Neural progenitor cell (in vitro differentiated cells): ENCODE measurements around the gene MYL9. TPM values are rescaled to one million over a fixed set of nuclear protein-coding genes. Genes with fewer than 3 reads are reported as not detected.

Experiments used
- DNase-seq: peaks from one replicate; pipeline ENCODE4 v3.0.0-alpha.2; 2016; ENCODE audit warnings: low spot score
- H2AFZ ChIP-seq: fragments of 200-600 bp; sonication (generic); replicated peaks from 2 replicates; pipeline ENCODE4 v1.6.1; 2016; ENCODE audit warnings: antibody characterized with exemption
- H3F3A ChIP-seq: fragments of 200-600 bp; sonication (generic); 2 replicates; pipeline ENCODE4 v1.6.1; 2016; ENCODE audit warnings: antibody characterized with exemption, low read depth
- H3K27ac ChIP-seq: fragments of 200-600 bp; sonication (generic); 2 replicates; pipeline ENCODE4 v1.5.1; 2016; ENCODE audit warnings: mild to moderate bottlenecking
- H3K27me3 ChIP-seq: fragments of 200-600 bp; sonication (generic); 2 replicates; pipeline ENCODE4 v1.6.1; 2016; ENCODE audit warnings: mild to moderate bottlenecking, moderate library complexity
- H3K36me3 ChIP-seq: fragments of 200-600 bp; sonication (generic); 2 replicates; pipeline ENCODE4 v1.5.1; 2016
- H3K4me1 ChIP-seq: fragments of 200-600 bp; sonication (generic); 2 replicates; pipeline ENCODE4 v1.6.1; 2016; ENCODE audit warnings: mixed run types
- H3K4me2 ChIP-seq: fragments of 200-600 bp; sonication (generic); 2 replicates; pipeline ENCODE4 v1.6.1; 2016
- H3K4me3 ChIP-seq: fragments of 200-600 bp; sonication (generic); 2 replicates; pipeline ENCODE4 v1.5.1; 2016
- H3K79me2 ChIP-seq: fragments of 200-600 bp; sonication (generic); 2 replicates; pipeline ENCODE4 v1.6.1; 2016; ENCODE audit warnings: low read depth
- H3K9ac ChIP-seq: fragments of 200-600 bp; sonication (generic); 2 replicates; pipeline ENCODE4 v1.6.1; 2016
- H3K9me3 ChIP-seq: fragments of 200-600 bp; sonication (generic); 2 replicates; pipeline ENCODE4 v1.5.1; 2016; ENCODE audit warnings: low read depth
- H4K20me1 ChIP-seq: fragments of 200-600 bp; sonication (generic); 2 replicates; pipeline ENCODE4 v1.6.1; 2016; ENCODE audit warnings: low read depth
- H3K27ac Mint-ChIP-seq: 3 replicates; pipeline ENCODE4 v1.8.0; 2021; ENCODE audit warnings: mixed read lengths
- H3K27me3 Mint-ChIP-seq: 2 replicates; pipeline ENCODE4 v1.8.0; 2022; ENCODE audit warnings: low read depth, mild to moderate bottlenecking, inconsistent platforms, moderate library complexity, mixed read lengths; ENCODE audit not compliant: insufficient read depth
- H3K36me3 Mint-ChIP-seq: 3 replicates; pipeline ENCODE4 v1.8.0; 2021; ENCODE audit warnings: mixed read lengths
- H3K4me1 Mint-ChIP-seq: 3 replicates; pipeline ENCODE4 v1.8.0; 2021; ENCODE audit warnings: mixed read lengths
- H3K4me3 Mint-ChIP-seq: 3 replicates; pipeline ENCODE4 v1.8.0; 2021; ENCODE audit warnings: mild to moderate bottlenecking, moderate library complexity, mixed read lengths
- H3K9me3 Mint-ChIP-seq: 3 replicates; pipeline ENCODE4 v1.8.0; 2020; ENCODE audit warnings: mixed read lengths
- EZH2 ChIP-seq: fragments of 200-600 bp; sonication (generic); IDR thresholded peaks from 2 replicates; pipeline ENCODE4 v1.6.1; 2017; ENCODE audit warnings: antibody characterized with exemption, mild to moderate bottlenecking, moderate library complexity
- EZH2phosphoT487 ChIP-seq: fragments of 200-600 bp; sonication (generic); IDR thresholded peaks from 2 replicates; pipeline ENCODE4 v1.6.1; 2017; ENCODE audit warnings: antibody characterized with exemption
- total RNA-seq: library from RNA; depleted of rRNA; stranded (reverse); fragments of >200 nt; gene quantifications from 2 replicates; pipeline ENCODE4 v1.2.3, GENCODE V29; 2015; ENCODE audit warnings: low replicate concordance
- TF ChIP-seq, protein P1 (sequence below): fragments of 200-600 bp; sonication (generic); IDR thresholded peaks from 2 replicates; pipeline ENCODE4 v1.5.1; 2017; ENCODE audit warnings: antibody characterized with exemption, mild to moderate bottlenecking

Gene MYL9
- total RNA-seq, 1 donor from 2014 or later: 12.4 TPM

DNA sequence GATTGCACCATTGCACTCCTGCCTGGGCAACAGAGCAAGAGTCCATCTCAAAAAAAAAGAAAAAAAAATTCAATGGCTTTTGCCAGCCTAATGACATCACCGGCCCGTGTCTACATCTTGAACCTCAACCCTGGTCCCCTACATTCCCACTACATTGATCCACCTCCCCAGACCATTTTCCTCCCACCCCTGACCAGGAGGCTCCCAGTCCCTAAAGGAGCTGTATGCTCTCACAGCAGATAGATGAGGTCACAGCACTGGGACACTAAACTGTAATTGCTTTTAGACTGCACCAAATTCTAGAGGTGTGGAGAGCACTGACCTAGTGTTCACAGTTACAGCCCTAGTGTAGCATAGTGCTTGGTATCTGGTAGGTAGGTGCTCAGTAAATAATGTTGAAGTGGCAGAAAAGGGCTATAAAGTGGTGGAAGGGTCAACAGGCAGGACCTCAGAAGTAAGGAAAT is 42.7 kb downstream of the MYL9 start:
- Mint-ChIP-seq H3K36me3 (peaks cover 37% of the 10 kb centered on the region), H3K4me3 (no peak overlapping the region), H3K27me3 (no peaks in the 10 kb centered on the region), H3K27ac (no peak overlapping the region), H3K9me3 (no peaks in the 10 kb centered on the region), H3K4me1 (no peaks in the 10 kb centered on the region)
- Histone ChIP-seq H4K20me1 (peaks cover 20% of the 10 kb centered on the region), H3K9ac (no peak overlapping the region), H3K79me2 (peaks cover 15% of the 10 kb centered on the region), H3K4me2 (no peak overlapping the region), H3F3A (peaks cover 44% of the 10 kb centered on the region), H3K27me3 (no peaks in the 10 kb centered on the region), H3K4me3 (no peak overlapping the region), H3K27ac (peak overlapping the region; percentile 46), H3K36me3 (no peaks in the 10 kb centered on the region), H3K9me3 (no peaks in the 10 kb centered on the region), H3K4me1 (peaks cover 3% of the 10 kb centered on the region), H2AFZ (no peak overlapping the region)
- DNase-seq: no peak
- TF ChIP-seq, protein P1, sequence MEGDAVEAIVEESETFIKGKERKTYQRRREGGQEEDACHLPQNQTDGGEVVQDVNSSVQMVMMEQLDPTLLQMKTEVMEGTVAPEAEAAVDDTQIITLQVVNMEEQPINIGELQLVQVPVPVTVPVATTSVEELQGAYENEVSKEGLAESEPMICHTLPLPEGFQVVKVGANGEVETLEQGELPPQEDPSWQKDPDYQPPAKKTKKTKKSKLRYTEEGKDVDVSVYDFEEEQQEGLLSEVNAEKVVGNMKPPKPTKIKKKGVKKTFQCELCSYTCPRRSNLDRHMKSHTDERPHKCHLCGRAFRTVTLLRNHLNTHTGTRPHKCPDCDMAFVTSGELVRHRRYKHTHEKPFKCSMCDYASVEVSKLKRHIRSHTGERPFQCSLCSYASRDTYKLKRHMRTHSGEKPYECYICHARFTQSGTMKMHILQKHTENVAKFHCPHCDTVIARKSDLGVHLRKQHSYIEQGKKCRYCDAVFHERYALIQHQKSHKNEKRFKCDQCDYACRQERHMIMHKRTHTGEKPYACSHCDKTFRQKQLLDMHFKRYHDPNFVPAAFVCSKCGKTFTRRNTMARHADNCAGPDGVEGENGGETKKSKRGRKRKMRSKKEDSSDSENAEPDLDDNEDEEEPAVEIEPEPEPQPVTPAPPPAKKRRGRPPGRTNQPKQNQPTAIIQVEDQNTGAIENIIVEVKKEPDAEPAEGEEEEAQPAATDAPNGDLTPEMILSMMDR: no peak
- TF ChIP-seq EZH2phosphoT487 (no peak), EZH2 (no peak)

GRCh38 chr20:36585410-36586125 is 44.2 kb downstream of the MYL9 start:
- H3K4me2 ChIP-seq: no peak overlapping the region
- Mint-ChIP-seq H3K36me3 (peaks cover 33% of the 10 kb centered on the region), H3K4me1 (no peaks in the 10 kb centered on the region), H3K4me3 (no peak overlapping the region), H3K9me3 (no peaks in the 10 kb centered on the region), H3K27ac (no peak overlapping the region), H3K27me3 (no peaks in the 10 kb centered on the region)
- no peaks in the 10 kb centered on the region for H3K27me3 ChIP-seq
- H3K36me3 ChIP-seq: no peaks in the 10 kb centered on the region
- H3K27ac ChIP-seq: peak overlapping the region; percentile 63
- DNase-seq: peak; percentile 23
- H2AFZ ChIP-seq: no peak overlapping the region
- H3K4me1 ChIP-seq: no peaks in the 10 kb centered on the region
- peaks cover 10% of the 10 kb centered on the region for H4K20me1 ChIP-seq
- TF ChIP-seq EZH2: no peak
- no peak for TF ChIP-seq EZH2phosphoT487
- TF ChIP-seq, protein P1: no peak
- H3K79me2 ChIP-seq: peaks cover 4% of the 10 kb centered on the region
- peaks cover 33% of the 10 kb centered on the region for H3F3A ChIP-seq
- no peak overlapping the region for H3K4me3 ChIP-seq
- no peak overlapping the region for H3K9ac ChIP-seq
- no peaks in the 10 kb centered on the region for H3K9me3 ChIP-seq

- Histone ChIP-seq H4K20me1 (peaks cover 10% of the 10 kb centered on the region), H3F3A (peaks cover 42% of the 10 kb centered on the region), H3K4me1 (peaks cover 8% of the 10 kb centered on the region), H3K9me3 (no peaks in the 10 kb centered on the region), H3K27ac (no peak overlapping the region), H3K27me3 (no peaks in the 10 kb centered on the region), H3K79me2 (no peaks in the 10 kb centered on the region), H3K9ac (no peak overlapping the region), H2AFZ (no peak overlapping the region), H3K4me3 (no peak overlapping the region), H3K36me3 (no peaks in the 10 kb centered on the region), H3K4me2 (no peak overlapping the region)
- TF ChIP-seq, protein P1: no peak
- no peak for TF ChIP-seq EZH2
- no peak for TF ChIP-seq EZH2phosphoT487
- H3K27ac Mint-ChIP-seq: no peak overlapping the region
- H3K27me3 Mint-ChIP-seq: no peaks in the 10 kb centered on the region
- H3K36me3 Mint-ChIP-seq: peaks cover 39% of the 10 kb centered on the region
- H3K4me1 Mint-ChIP-seq: peaks cover 7% of the 10 kb centered on the region
- no peak for DNase-seq
- no peak overlapping the region for H3K4me3 Mint-ChIP-seq
- no peaks in the 10 kb centered on the region for H3K9me3 Mint-ChIP-seq
Observed at GRCh38 chr20:36587388-36588070, 46.2 kb downstream of the MYL9 start.
